Measurements from ENCODE around the gene ATG9A.
"Not testable (repeated sequence)": the region's sequence is repeated elsewhere in the genome, so short reads cannot be mapped to it uniquely, and the experiment has no call there.

Gene ATG9A

GRCh38 chr2:219229305-219230058, at the start of gene ATG9A, which contains the start of gene ANKZF1:
Gene ATG9A (minus strand): TSS chr2:219229636. CDS start chr2:219228024, 1,612 bp downstream.
Gene ANKZF1 (plus strand): TSS chr2:219229806. CDS start chr2:219230258, 452 bp downstream.
- peak; percentile 99 for DNase-seq (ENCODE audit: low spot score)

- no peak for DNase-seq (ENCODE audit: low spot score)
Measured at GRCh38 chr2:219278655-219279150, 49.3 kb upstream of the ATG9A start.

GRCh38 chr2:219277703-219278654, 48.5 kb upstream of the ATG9A start:
- DNase-seq (ENCODE audit: low spot score), result peak; percentile 82

- peak; percentile 55 for DNase-seq (ENCODE audit: low spot score)
Measured at GRCh38 chr2:219274361-219274921, 45.0 kb upstream of the ATG9A start.

- no peak for DNase-seq (ENCODE audit: low spot score)
Measured at GRCh38 chr2:219273937-219274336, 44.5 kb upstream of the ATG9A start.

- DNase-seq (ENCODE audit: low spot score), result no peak
Measured at GRCh38 chr2:219272995-219273394, 43.6 kb upstream of the ATG9A start.

GRCh38 chr2:219272356-219272755, 42.9 kb upstream of the ATG9A start:
- no peak for DNase-seq (ENCODE audit: low spot score)

GRCh38 chr2:219271021-219271420, 41.6 kb upstream of the ATG9A start:
- DNase-seq (ENCODE audit: low spot score), result no peak

- no peak for DNase-seq (ENCODE audit: low spot score)
Measured at GRCh38 chr2:219270055-219270372, 40.6 kb upstream of the ATG9A start.

GRCh38 chr2:219269362-219270054, 40.1 kb upstream of the ATG9A start:
- no peak for DNase-seq (ENCODE audit: low spot score)

- DNase-seq (ENCODE audit: low spot score), result no peak
Measured at GRCh38 chr2:219268294-219268693, 38.9 kb upstream of the ATG9A start.

GRCh38 chr2:219266886-219267285, 37.5 kb upstream of the ATG9A start:
- DNase-seq (ENCODE audit: low spot score), result no peak

- no peak for DNase-seq (ENCODE audit: low spot score)
Measured at GRCh38 chr2:219266232-219266631, 36.8 kb upstream of the ATG9A start.

GRCh38 chr2:219261024-219261855, 31.8 kb upstream of the ATG9A start:
- DNase-seq (ENCODE audit: low spot score), result no peak

- not testable (repeated sequence) for DNase-seq (ENCODE audit: low spot score)
Measured at GRCh38 chr2:219258942-219259341, 29.5 kb upstream of the ATG9A start.

GRCh38 chr2:219254590-219255201, 25.3 kb upstream of the ATG9A start:
- no peak for DNase-seq (ENCODE audit: low spot score)

GRCh38 chr2:219253753-219254589, 24.5 kb upstream of the ATG9A start, which contains the start of gene TUBA4A:
Gene TUBA4A (minus strand): TSS chr2:219253918. CDS start chr2:219253858, 60 bp downstream.
- DNase-seq (ENCODE audit: low spot score), result peak; percentile 86

GRCh38 chr2:219252900-219253752, 23.7 kb upstream of the ATG9A start, which contains the start of gene TUBA4B:
Gene TUBA4B (plus strand): TSS chr2:219253243. CDS start chr2:219253408, 165 bp downstream.
- peak; percentile 81 for DNase-seq (ENCODE audit: low spot score)
